WERI-Rb-1 (cell line): ENCODE results near the gene SLC35B2.

ENCODE experiments used
- DNase-seq: peaks from one replicate; pipeline ENCODE4 v3.0.0-alpha.2; 2020
- H3K27ac ChIP-seq: fragments of 250-450 bp; sonication (Bioruptor Pico); 2 replicates; pipeline ENCODE4 v1.5.1; 2020; ENCODE audit warnings: mild to moderate bottlenecking, moderate library complexity
- H3K27me3 ChIP-seq: fragments of 250-450 bp; sonication (Bioruptor Pico); 2 replicates; pipeline ENCODE4 v1.5.1; 2021; ENCODE audit warnings: mild to moderate bottlenecking, low read depth, moderate library complexity; ENCODE audit not compliant: insufficient read depth, severe bottlenecking
- H3K36me3 ChIP-seq: fragments of 250-450 bp; sonication (Bioruptor Pico); 2 replicates; pipeline ENCODE4 v1.5.1; 2020; ENCODE audit warnings: mild to moderate bottlenecking, moderate library complexity
- H3K4me3 ChIP-seq: 2 replicates; pipeline ENCODE4 v1.5.1; 2011; ENCODE audit warnings: low read depth, mild to moderate bottlenecking, control low read depth, low read length
- H3K9me3 ChIP-seq: fragments of 250-450 bp; sonication (Bioruptor Pico); 2 replicates; pipeline ENCODE4 v1.5.1; 2021; ENCODE audit warnings: mild to moderate bottlenecking, moderate library complexity; ENCODE audit not compliant: severe bottlenecking
- CTCF ChIP-seq: IDR thresholded peaks from 2 replicates; pipeline ENCODE4 v1.5.1; 2011; ENCODE audit warnings: low read depth, mild to moderate bottlenecking, control low read depth, inconsistent platforms, low read length

The SLC35B2 gene

DNA sequence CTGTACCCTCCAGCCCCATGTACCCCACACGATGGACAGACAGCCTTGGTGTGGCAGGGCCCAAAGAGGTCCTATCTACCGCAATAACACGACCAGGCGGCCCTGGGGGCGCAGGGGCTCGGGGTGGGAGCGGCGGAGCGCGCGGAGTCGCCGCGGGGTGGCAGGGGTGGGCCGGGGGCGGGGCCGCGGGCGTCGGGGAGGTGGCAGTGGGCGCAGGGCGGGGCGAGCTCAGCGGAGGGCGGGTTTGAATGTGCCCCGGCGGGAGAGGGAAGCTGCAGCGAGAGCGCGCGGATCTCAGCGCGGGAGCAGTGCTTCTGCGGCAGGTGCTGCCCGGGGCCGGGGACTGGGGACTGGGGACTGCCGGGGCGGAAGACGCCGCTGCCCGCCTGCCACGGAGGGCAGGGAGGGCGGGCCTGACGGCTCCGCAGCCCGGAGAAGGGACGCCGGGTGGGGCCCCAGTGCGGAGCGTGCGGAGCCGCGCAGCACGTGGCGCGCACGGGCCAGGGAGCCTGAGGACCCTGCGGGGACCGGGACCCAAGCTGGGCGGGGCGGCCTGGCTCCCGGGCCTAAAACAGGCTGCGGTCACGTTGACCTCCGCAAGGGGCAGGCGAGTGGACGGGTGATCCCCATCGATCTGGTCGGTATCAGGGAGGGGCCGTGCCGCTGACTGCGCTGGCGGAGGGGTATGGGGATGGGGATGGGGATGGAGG, 33.9 kb downstream of the SLC35B2 start, which contains the start of gene SLC29A1:
Gene SLC29A1 (plus strand): TSS at position 277 of the 710 bp plus-strand sequence. CDS start 3,719 bp downstream, outside the sequence.
- Histone ChIP-seq H3K9me3 (no peaks in the 10 kb centered on the region), H3K36me3 (peaks cover 25% of the 10 kb centered on the region), H3K27ac (peak within 1 kb of the TSS; percentile 91), H3K27me3 (no peaks in the 10 kb centered on the region), H3K4me3 (peak within 1 kb of the TSS; percentile 52)
- DNase-seq = peak; percentile 97
- peak; percentile 67 for TF ChIP-seq CTCF

DNA sequence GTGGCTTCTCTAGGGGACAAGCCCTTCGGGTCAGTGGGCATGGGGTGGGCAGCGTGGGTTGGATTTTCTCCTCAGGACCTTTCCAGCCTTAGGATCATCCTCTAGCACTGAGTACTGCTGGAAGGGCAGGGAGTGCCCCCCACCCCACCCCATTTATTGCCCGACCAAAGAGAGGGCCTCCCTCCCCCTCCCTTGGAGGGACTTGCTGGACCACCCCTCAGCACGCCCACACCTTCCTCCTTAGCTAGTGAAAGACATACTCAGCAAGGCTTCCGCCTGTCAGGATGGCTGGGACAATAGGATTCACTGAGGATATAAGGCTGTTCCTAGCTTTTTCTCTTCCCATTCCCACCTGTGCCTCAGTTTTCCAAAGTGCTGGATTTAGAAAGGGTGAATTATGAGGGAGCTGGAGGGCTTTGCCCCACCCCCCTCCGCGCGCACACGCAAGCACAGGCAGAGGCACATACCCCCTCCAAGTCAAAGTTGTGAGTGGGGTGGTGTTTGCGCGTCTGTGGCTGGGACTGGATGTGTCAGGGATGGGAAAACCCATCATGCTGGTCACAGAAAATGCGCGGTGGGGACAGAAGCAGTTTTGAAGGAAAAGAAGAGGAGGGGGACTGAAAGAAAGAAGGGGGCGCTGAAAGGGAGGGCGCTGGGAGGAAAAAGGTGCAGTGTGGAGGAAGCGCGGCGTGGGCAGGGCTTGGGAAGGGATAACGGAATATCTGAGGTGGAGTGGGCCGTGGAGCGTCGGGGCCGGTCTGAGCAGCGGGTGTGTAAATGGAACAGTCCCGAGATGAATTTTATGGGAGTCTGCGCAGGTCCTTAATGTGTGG, 34.6 kb downstream of the SLC35B2 start:
- H3K27ac ChIP-seq = peak overlapping the region; percentile 91
- H3K9me3 ChIP-seq = no peaks in the 10 kb centered on the region
- TF ChIP-seq CTCF = no peak
- no peak for DNase-seq
- peaks cover 17% of the 10 kb centered on the region for H3K36me3 ChIP-seq
- H3K4me3 ChIP-seq = peak overlapping the region; percentile 52
- no peaks in the 10 kb centered on the region for H3K27me3 ChIP-seq

DNA sequence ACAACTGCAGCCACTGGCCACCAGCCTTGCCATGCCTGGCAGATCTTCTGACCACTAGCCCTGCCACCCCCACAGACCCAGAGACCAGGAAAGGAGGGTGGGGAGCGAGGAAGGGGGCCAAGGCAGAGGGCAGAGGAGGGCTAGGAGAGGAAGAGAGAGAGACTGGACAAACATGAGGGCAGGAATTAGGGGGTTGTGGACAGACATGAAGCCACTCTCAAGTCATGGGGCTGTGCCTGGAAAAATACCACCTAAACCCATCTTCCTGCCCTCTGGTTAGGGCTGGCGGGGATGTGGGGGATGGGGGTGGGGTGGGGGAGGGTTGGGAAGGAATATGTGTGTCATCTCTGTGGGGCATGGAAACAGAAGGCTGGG, 35.4 kb downstream of the SLC35B2 start:
- H3K9me3 ChIP-seq = no peaks in the 10 kb centered on the region
- no peak for TF ChIP-seq CTCF
- H3K4me3 ChIP-seq = no peak overlapping the region
- DNase-seq = no peak
- peaks cover 9% of the 10 kb centered on the region for H3K36me3 ChIP-seq
- H3K27me3 ChIP-seq = no peaks in the 10 kb centered on the region
- H3K27ac ChIP-seq = no peak overlapping the region

- DNase-seq = peak; percentile 92
- H3K36me3 ChIP-seq = peaks cover 8% of the 10 kb centered on the region
- no peaks in the 10 kb centered on the region for H3K9me3 ChIP-seq
- H3K27ac ChIP-seq = peak overlapping the region; percentile 3; the same call in 1 of the 2 replicates
- no peaks in the 10 kb centered on the region for H3K27me3 ChIP-seq
- no peak overlapping the region for H3K4me3 ChIP-seq
- TF ChIP-seq CTCF = peak; percentile 99
Observed at GRCh38 chr6:44221291-44221960, 35.9 kb downstream of the SLC35B2 start.

GRCh38 chr6:44220913-44221290, 36.4 kb downstream of the SLC35B2 start:
- Histone ChIP-seq H3K36me3 (peaks cover 5% of the 10 kb centered on the region), H3K27me3 (no peaks in the 10 kb centered on the region), H3K27ac (peak overlapping the region; percentile 3; the same call in 1 of the 2 replicates), H3K4me3 (no peak overlapping the region), H3K9me3 (no peaks in the 10 kb centered on the region)
- no peak for TF ChIP-seq CTCF
- no peak for DNase-seq
